Brain microvascular endothelial cell (primary cell): ENCODE data around the gene ADK.
"Not testable (repeated sequence)": the region's sequence is repeated elsewhere in the genome, so short reads cannot be mapped to it uniquely, and the experiment has no call there.

Experiments
- DNase-seq: peaks from one replicate; pipeline ENCODE4 v3.0.0-alpha.2; 2020
- H3K27ac ChIP-seq: fragments of 250-450 bp; sonication (Bioruptor Pico); 2 replicates; pipeline ENCODE4 v1.5.1; 2020; ENCODE audit warnings: mild to moderate bottlenecking, moderate library complexity
- H3K27me3 ChIP-seq: fragments of 250-450 bp; sonication (Bioruptor Pico); replicated peaks from 2 replicates; pipeline ENCODE4 v1.5.1; 2020; ENCODE audit warnings: mild to moderate bottlenecking
- H3K36me3 ChIP-seq: fragments of 250-450 bp; sonication (Bioruptor Pico); replicated peaks from 2 replicates; pipeline ENCODE4 v1.5.1; 2020; ENCODE audit warnings: mild to moderate bottlenecking
- H3K4me3 ChIP-seq: 2 replicates; pipeline ENCODE4 v1.5.1; 2011; ENCODE audit warnings: low read depth, mild to moderate bottlenecking, control low read depth, low read length, moderate library complexity
- CTCF ChIP-seq: IDR thresholded peaks from 2 replicates; pipeline ENCODE4 v1.5.1; 2011; ENCODE audit warnings: low read depth, mild to moderate bottlenecking, moderate library complexity, low read length, control low read depth, inconsistent platforms; ENCODE audit errors: missing control alignments
- in situ Hi-C: cut with HindIII; loops from 2 replicates; pipeline ENCODE4 v1.10.0; 2017; ENCODE audit warnings: low sequenced_read_pairs, low pct_ligation_motif_present

ADK gene

GRCh38 chr10:74486659-74487058 is 335.6 kb downstream of the ADK start:
- no peak for TF ChIP-seq CTCF
- DNase-seq, result no peak
- in situ Hi-C loops, result no loop called here
- Histone ChIP-seq H3K27me3 (no peaks in the 10 kb centered on the region), H3K4me3 (no peak overlapping the region), H3K27ac (no peak overlapping the region), H3K36me3 (no peaks in the 10 kb centered on the region)

- no peaks in the 10 kb centered on the region for H3K36me3 ChIP-seq
- in situ Hi-C loops, result no loop called here
- no peak overlapping the region for H3K27ac ChIP-seq
- no peak overlapping the region for H3K4me3 ChIP-seq
- no peak for TF ChIP-seq CTCF
- no peaks in the 10 kb centered on the region for H3K27me3 ChIP-seq
- DNase-seq, result no peak
Observed at GRCh38 chr10:74488907-74489306, 337.9 kb downstream of the ADK start.

- no peak for TF ChIP-seq CTCF
- no peak overlapping the region for H3K27ac ChIP-seq
- in situ Hi-C loops, result no loop called here
- H3K36me3 ChIP-seq, result no peaks in the 10 kb centered on the region
- H3K27me3 ChIP-seq, result no peaks in the 10 kb centered on the region
- H3K4me3 ChIP-seq, result no peak overlapping the region
- no peak for DNase-seq
Observed at GRCh38 chr10:74490551-74490950, 339.5 kb downstream of the ADK start.

- DNase-seq, result no peak
- TF ChIP-seq CTCF, result no peak
- Histone ChIP-seq H3K27me3 (no peaks in the 10 kb centered on the region), H3K27ac (no peak overlapping the region), H3K4me3 (no peak overlapping the region), H3K36me3 (no peaks in the 10 kb centered on the region)
- in situ Hi-C loops, result no loop called here
Observed at GRCh38 chr10:74491014-74491413, 340.0 kb downstream of the ADK start.

- DNase-seq, H3K27ac ChIP-seq, H3K27me3 ChIP-seq, H3K36me3 ChIP-seq, H3K4me3 ChIP-seq, in situ Hi-C loops: not testable (repeated sequence)
Observed at GRCh38 chr10:74496276-74496675, 345.3 kb downstream of the ADK start.

GRCh38 chr10:74498664-74499063 is 347.6 kb downstream of the ADK start:
- H3K4me3 ChIP-seq, DNase-seq, in situ Hi-C loops, H3K27ac ChIP-seq, H3K27me3 ChIP-seq, H3K36me3 ChIP-seq: not testable (repeated sequence)

GRCh38 chr10:74500026-74500704 is 349.1 kb downstream of the ADK start:
- no peaks in the 10 kb centered on the region for H3K27me3 ChIP-seq
- H3K36me3 ChIP-seq, result no peaks in the 10 kb centered on the region
- in situ Hi-C loops, result no loop called here
- DNase-seq, result no peak
- no peak overlapping the region for H3K4me3 ChIP-seq
- no peak for TF ChIP-seq CTCF
- no peak overlapping the region for H3K27ac ChIP-seq
